Neural cell (in vitro differentiated cells): ENCODE measurements around the gene CCDC190. TPM values are rescaled to one million over a fixed set of nuclear protein-coding genes. Genes with fewer than 3 reads are reported as not detected.

ENCODE experiments used
- H2AFZ ChIP-seq: fragments of 200-600, 300-800 bp; sonication (generic), shearing (Covaris generic); 2 replicates; pipeline ENCODE4 v1.6.0; 2014; ENCODE audit warnings: low read depth, mild to moderate bottlenecking, antibody characterized with exemption, low read length, moderate library complexity
- H3F3A ChIP-seq: fragments of 200-600 bp; shearing (Covaris generic); 2 replicates; pipeline ENCODE4 v1.6.1; 2016; ENCODE audit warnings: mild to moderate bottlenecking, moderate library complexity, mixed read lengths, antibody characterized with exemption, low read length; ENCODE audit not compliant: insufficient read depth, poor library complexity, severe bottlenecking
- H3K27ac ChIP-seq: fragments of 200-600, 300-800 bp; sonication (generic), shearing (Covaris generic); 2 replicates; pipeline ENCODE4 v1.5.1; 2014; ENCODE audit warnings: mild to moderate bottlenecking, low read length, moderate library complexity
- H3K27me3 ChIP-seq: fragments of 300-800, 200-600 bp; sonication (generic), shearing (Covaris generic); 2 replicates; pipeline ENCODE4 v1.6.0; 2014; ENCODE audit warnings: mild to moderate bottlenecking, low read depth, low read length, moderate library complexity; ENCODE audit not compliant: insufficient read depth
- H3K36me3 ChIP-seq: fragments of 300-800, 200-600 bp; sonication (generic), shearing (Covaris generic); 2 replicates; pipeline ENCODE4 v1.5.1; 2014; ENCODE audit warnings: mild to moderate bottlenecking, antibody characterized with exemption, low read length, moderate library complexity; ENCODE audit not compliant: insufficient read depth
- H3K4me2 ChIP-seq: fragments of 300-800, 200-600 bp; sonication (generic), shearing (Covaris generic); 2 replicates; pipeline ENCODE4 v1.6.0; 2014; ENCODE audit warnings: mild to moderate bottlenecking, low read length
- H3K4me3 ChIP-seq: fragments of 300-800, 200-600 bp; sonication (generic), shearing (Covaris generic); 2 replicates; pipeline ENCODE4 v1.5.1; 2014; ENCODE audit warnings: mild to moderate bottlenecking, low read length, moderate library complexity
- H3K79me2 ChIP-seq: fragments of 200-600 bp; shearing (Covaris generic); replicated peaks from 2 replicates; pipeline ENCODE4 v1.6.0; 2014; ENCODE audit warnings: mild to moderate bottlenecking, low read length, moderate library complexity; ENCODE audit not compliant: insufficient read depth
- H3K9ac ChIP-seq: fragments of 300-800, 200-600 bp; sonication (generic), shearing (Covaris generic); 2 replicates; pipeline ENCODE4 v1.6.1; 2016; ENCODE audit warnings: mild to moderate bottlenecking, low read length, mixed read lengths
- H3K9me2 ChIP-seq: fragments of 200-600 bp; shearing (Covaris generic); 2 replicates; pipeline ENCODE4 v1.6.1; 2016; ENCODE audit warnings: mild to moderate bottlenecking, low read length, mixed read lengths; ENCODE audit not compliant: insufficient read depth
- H3K9me3 ChIP-seq: fragments of 200-600, 300-800 bp; sonication (generic), shearing (Covaris generic); 2 replicates; pipeline ENCODE4 v1.6.1; 2016; ENCODE audit warnings: mild to moderate bottlenecking, mixed run types, low read length, moderate library complexity, mixed read lengths
- H4K20me1 ChIP-seq: fragments of 200-600 bp; shearing (Covaris generic); 2 replicates; pipeline ENCODE4 v1.6.1; 2016; ENCODE audit warnings: mild to moderate bottlenecking, mixed run types; ENCODE audit not compliant: insufficient read depth
- EP300 ChIP-seq: fragments of 450-650 bp; conservative IDR thresholded peaks from 2 replicates; pipeline ENCODE4 v1.6.1; 2014; ENCODE audit warnings: antibody characterized with exemption, mild to moderate bottlenecking, moderate library complexity; ENCODE audit not compliant: poor library complexity, severe bottlenecking
- EZH2 ChIP-seq: fragments of 200-600, 300-800 bp; shearing (Covaris generic), sonication (generic); IDR thresholded peaks from 2 replicates; pipeline ENCODE4 v1.6.1; 2014; ENCODE audit warnings: antibody characterized with exemption, low read length, borderline replicate concordance, mild to moderate bottlenecking; ENCODE audit not compliant: insufficient read depth, poor library complexity, severe bottlenecking
- MXI1 ChIP-seq: fragments of 450-650 bp; conservative IDR thresholded peaks from 2 replicates; pipeline ENCODE4 v1.6.1; 2014; ENCODE audit warnings: antibody characterized with exemption, mild to moderate bottlenecking; ENCODE audit not compliant: poor library complexity, severe bottlenecking
- POLR2AphosphoS5 ChIP-seq: IDR thresholded peaks from 2 replicates; pipeline ENCODE4 v1.6.1; 2012
- RAD21 ChIP-seq: fragments of 450-650 bp; conservative IDR thresholded peaks from 2 replicates; pipeline ENCODE4 v1.6.1; 2014; ENCODE audit warnings: antibody characterized with exemption, mild to moderate bottlenecking, moderate library complexity
- SMC3 ChIP-seq: fragments of 450-650 bp; conservative IDR thresholded peaks from 2 replicates; pipeline ENCODE4 v1.6.1; 2014; ENCODE audit warnings: antibody characterized with exemption, mild to moderate bottlenecking, moderate library complexity; ENCODE audit not compliant: poor library complexity
- TAF1 ChIP-seq: IDR thresholded peaks from 2 replicates; pipeline ENCODE4 v1.6.1; 2012; ENCODE audit warnings: low read depth
- polyA plus RNA-seq: library from polyadenylated mRNA; depleted of rRNA; stranded (reverse); fragments of >200 nt; gene quantifications from 2 replicates; pipeline ENCODE4 v1.2.3, GENCODE V29; 2014
- TF ChIP-seq, protein P1 (sequence below): fragments of 450-650 bp; IDR thresholded peaks from 2 replicates; pipeline ENCODE4 v1.5.1; 2014; ENCODE audit warnings: antibody characterized with exemption, mild to moderate bottlenecking, moderate library complexity; ENCODE audit not compliant: poor library complexity, severe bottlenecking
- TF ChIP-seq, protein P2 (sequence below): IDR thresholded peaks from 2 replicates; pipeline ENCODE4 v1.6.1; 2012; ENCODE audit warnings: borderline replicate concordance

Gene CCDC190
- polyA plus RNA-seq, 1 donor from 2014 or later = not detected

DNA sequence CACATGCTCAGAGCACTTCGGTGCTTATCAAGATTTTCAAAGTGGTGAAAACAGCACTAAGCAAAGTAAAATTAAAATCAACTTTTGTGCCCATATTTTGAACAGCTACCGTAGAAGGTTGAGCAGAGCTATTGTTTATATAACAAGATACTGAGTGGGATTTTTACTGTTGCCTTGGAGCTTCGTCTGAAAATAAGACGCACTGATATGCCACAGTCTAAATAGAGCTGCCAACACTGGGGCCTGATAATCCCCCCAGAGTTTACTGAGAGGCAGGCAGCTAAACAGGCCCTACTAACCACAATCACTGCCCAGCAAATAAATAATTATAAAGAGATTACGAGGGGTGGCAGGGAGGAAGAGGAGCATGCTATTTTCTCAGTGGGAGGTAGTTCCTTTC lies 650 bp upstream of the CCDC190 start:
- H3K9me3 ChIP-seq = no peaks in the 10 kb centered on the region
- no peaks in the 10 kb centered on the region for H4K20me1 ChIP-seq
- H3K27me3 ChIP-seq = no peaks in the 10 kb centered on the region
- no peak overlapping the region for H3K9ac ChIP-seq
- TF ChIP-seq POLR2AphosphoS5 (no peak), EP300 (no peak), RAD21 (no peak), EZH2 (no peak), MXI1 (no peak), SMC3 (no peak), TAF1 (no peak)
- TF ChIP-seq, protein P1, sequence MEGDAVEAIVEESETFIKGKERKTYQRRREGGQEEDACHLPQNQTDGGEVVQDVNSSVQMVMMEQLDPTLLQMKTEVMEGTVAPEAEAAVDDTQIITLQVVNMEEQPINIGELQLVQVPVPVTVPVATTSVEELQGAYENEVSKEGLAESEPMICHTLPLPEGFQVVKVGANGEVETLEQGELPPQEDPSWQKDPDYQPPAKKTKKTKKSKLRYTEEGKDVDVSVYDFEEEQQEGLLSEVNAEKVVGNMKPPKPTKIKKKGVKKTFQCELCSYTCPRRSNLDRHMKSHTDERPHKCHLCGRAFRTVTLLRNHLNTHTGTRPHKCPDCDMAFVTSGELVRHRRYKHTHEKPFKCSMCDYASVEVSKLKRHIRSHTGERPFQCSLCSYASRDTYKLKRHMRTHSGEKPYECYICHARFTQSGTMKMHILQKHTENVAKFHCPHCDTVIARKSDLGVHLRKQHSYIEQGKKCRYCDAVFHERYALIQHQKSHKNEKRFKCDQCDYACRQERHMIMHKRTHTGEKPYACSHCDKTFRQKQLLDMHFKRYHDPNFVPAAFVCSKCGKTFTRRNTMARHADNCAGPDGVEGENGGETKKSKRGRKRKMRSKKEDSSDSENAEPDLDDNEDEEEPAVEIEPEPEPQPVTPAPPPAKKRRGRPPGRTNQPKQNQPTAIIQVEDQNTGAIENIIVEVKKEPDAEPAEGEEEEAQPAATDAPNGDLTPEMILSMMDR = no peak
- no peaks in the 10 kb centered on the region for H3F3A ChIP-seq
- no peak overlapping the region for H3K4me2 ChIP-seq
- no peak overlapping the region for H3K27ac ChIP-seq
- no peaks in the 10 kb centered on the region for H3K79me2 ChIP-seq
- no peaks in the 10 kb centered on the region for H3K9me2 ChIP-seq
- no peak overlapping the region for H3K4me3 ChIP-seq
- no peak overlapping the region for H2AFZ ChIP-seq
- H3K36me3 ChIP-seq = no peaks in the 10 kb centered on the region

DNA sequence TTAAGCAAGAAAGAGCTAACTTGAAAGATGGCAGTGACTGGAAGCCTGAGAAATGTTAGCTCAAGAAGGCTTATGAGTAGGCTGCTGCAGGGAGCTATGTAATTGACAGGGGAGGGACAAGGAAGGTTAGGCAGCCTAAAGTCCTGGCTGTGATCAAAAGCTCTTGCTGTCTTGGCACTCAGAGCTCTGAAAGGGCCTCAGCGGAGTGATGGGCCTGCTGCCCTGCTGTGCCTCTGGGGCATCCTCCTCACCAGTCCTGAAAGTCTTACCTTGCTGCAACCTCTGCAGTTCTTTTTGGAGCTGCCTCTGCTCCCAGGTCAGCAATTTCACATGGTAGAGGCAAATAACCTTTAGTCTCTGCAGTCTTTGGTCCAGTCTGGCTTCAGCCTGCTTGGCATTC lies 1.8 kb downstream of the CCDC190 start:
- Histone ChIP-seq H3K4me2 (no peak overlapping the region), H3K27ac (no peak overlapping the region), H3K4me3 (no peak overlapping the region), H3K9ac (no peak overlapping the region), H3K27me3 (no peaks in the 10 kb centered on the region), H3K79me2 (no peaks in the 10 kb centered on the region), H3K9me2 (no peaks in the 10 kb centered on the region), H3F3A (no peaks in the 10 kb centered on the region), H3K36me3 (no peaks in the 10 kb centered on the region), H4K20me1 (no peaks in the 10 kb centered on the region), H3K9me3 (no peaks in the 10 kb centered on the region), H2AFZ (no peak overlapping the region)
- TF ChIP-seq POLR2AphosphoS5 = no peak
- TF ChIP-seq, protein P1 = no peak
- no peak for TF ChIP-seq EZH2
- TF ChIP-seq SMC3 = no peak

DNA sequence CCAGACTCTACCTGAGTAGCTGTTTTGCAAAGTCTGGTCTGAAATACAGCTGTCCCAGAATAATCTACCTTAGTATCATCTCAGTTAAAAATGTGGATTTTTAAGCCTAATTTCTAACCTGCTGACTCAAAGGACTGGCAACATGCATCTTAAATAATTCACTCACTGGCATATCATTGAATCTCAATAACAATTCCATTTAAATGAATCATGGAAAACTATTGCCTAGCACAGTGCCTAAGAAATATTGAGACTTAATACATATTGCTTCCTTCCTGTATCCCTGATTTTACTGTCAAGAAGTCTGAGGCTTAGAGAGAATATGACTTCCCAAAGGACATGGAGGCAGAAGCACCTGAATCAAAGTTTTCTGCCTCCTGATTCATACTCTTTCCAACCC lies 3.1 kb downstream of the CCDC190 start:
- Histone ChIP-seq H3K27ac (no peak overlapping the region), H3K4me2 (no peak overlapping the region), H3K9me3 (no peaks in the 10 kb centered on the region), H4K20me1 (no peaks in the 10 kb centered on the region), H3F3A (no peaks in the 10 kb centered on the region), H3K36me3 (no peaks in the 10 kb centered on the region), H3K9ac (no peak overlapping the region), H3K27me3 (no peaks in the 10 kb centered on the region), H3K9me2 (no peaks in the 10 kb centered on the region), H3K79me2 (no peaks in the 10 kb centered on the region), H3K4me3 (no peak overlapping the region), H2AFZ (no peak overlapping the region)
- TF ChIP-seq EZH2 (no peak), SMC3 (no peak)
- TF ChIP-seq, protein P2, sequence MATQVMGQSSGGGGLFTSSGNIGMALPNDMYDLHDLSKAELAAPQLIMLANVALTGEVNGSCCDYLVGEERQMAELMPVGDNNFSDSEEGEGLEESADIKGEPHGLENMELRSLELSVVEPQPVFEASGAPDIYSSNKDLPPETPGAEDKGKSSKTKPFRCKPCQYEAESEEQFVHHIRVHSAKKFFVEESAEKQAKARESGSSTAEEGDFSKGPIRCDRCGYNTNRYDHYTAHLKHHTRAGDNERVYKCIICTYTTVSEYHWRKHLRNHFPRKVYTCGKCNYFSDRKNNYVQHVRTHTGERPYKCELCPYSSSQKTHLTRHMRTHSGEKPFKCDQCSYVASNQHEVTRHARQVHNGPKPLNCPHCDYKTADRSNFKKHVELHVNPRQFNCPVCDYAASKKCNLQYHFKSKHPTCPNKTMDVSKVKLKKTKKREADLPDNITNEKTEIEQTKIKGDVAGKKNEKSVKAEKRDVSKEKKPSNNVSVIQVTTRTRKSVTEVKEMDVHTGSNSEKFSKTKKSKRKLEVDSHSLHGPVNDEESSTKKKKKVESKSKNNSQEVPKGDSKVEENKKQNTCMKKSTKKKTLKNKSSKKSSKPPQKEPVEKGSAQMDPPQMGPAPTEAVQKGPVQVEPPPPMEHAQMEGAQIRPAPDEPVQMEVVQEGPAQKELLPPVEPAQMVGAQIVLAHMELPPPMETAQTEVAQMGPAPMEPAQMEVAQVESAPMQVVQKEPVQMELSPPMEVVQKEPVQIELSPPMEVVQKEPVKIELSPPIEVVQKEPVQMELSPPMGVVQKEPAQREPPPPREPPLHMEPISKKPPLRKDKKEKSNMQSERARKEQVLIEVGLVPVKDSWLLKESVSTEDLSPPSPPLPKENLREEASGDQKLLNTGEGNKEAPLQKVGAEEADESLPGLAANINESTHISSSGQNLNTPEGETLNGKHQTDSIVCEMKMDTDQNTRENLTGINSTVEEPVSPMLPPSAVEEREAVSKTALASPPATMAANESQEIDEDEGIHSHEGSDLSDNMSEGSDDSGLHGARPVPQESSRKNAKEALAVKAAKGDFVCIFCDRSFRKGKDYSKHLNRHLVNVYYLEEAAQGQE = no peak
